PC-3 (cell line): ENCODE results near the gene GNG4. TPM values are rescaled to one million over a fixed set of nuclear protein-coding genes. Genes with fewer than 3 reads are reported as not detected.

Experiments used
- ATAC-seq: fragments of 200-7000 bp; cut with Tn5 transposase; 2 replicates; pipeline ENCODE4 v1.9.1; 2020; ENCODE audit warnings: mild to moderate bottlenecking, moderate library complexity
- BruUV-seq: library from RNA; stranded (reverse); fragments of 400-500 nt; replicated peaks from 2 replicates; lab custom pipeline; 2021; lab: Mats Ljungman, UMichigan
- CTCF ChIA-PET: fragments of 300-600 bp; sonication (Branson Sonifier 250); formaldehyde crosslinking; loops from one replicate; lab custom pipeline; 2022; ENCODE audit warnings: antibody characterized with exemption; lab: Charles Lee
- POLR2A ChIA-PET: fragments of 300-600 bp; sonication (Branson Sonifier 250); formaldehyde crosslinking; loops from one replicate; lab custom pipeline; 2022; ENCODE audit warnings: antibody characterized with exemption; ENCODE audit not compliant: unreplicated experiment; lab: Charles Lee
- DNase-seq: peaks from one replicate; pipeline ENCODE4 v3.0.0-alpha.2; 2015
- H2AFZ ChIP-seq: fragments of 300-600 bp; sonication (generic); 2 replicates; pipeline ENCODE4 v1.6.0; 2016; ENCODE audit warnings: antibody characterized with exemption, low read length
- H3F3A ChIP-seq: fragments of 300-600 bp; sonication (generic); one replicate; pipeline ENCODE4 v1.6.0; 2017; ENCODE audit warnings: antibody characterized with exemption, low read length, control low read depth, mild to moderate bottlenecking; ENCODE audit not compliant: unreplicated experiment
- H3K27ac ChIP-seq: fragments of 300-600 bp; sonication (generic); 2 replicates; pipeline ENCODE4 v1.5.1; 2016; ENCODE audit warnings: mild to moderate bottlenecking, low read length
- H3K27me3 ChIP-seq: fragments of 300-600 bp; sonication (generic); 2 replicates; pipeline ENCODE4 v1.6.1; 2016; ENCODE audit warnings: low read length, mixed read lengths
- H3K36me3 ChIP-seq: fragments of 300-600 bp; sonication (generic); 2 replicates; pipeline ENCODE4 v1.6.1; 2016; ENCODE audit warnings: low read depth, mixed run types, low read length, mixed read lengths
- H3K4me1 ChIP-seq: fragments of 300-600 bp; sonication (generic); 2 replicates; pipeline ENCODE4 v1.5.1; 2016; ENCODE audit warnings: low read length; ENCODE audit not compliant: insufficient read depth
- H3K4me2 ChIP-seq: fragments of 300-600 bp; sonication (generic); 2 replicates; pipeline ENCODE4 v1.6.0; 2016; ENCODE audit warnings: low read length
- H3K4me3 ChIP-seq: fragments of 300-600 bp; sonication (generic); 2 replicates; pipeline ENCODE4 v1.5.1; 2016; ENCODE audit warnings: mild to moderate bottlenecking, low read length, mixed read lengths
- H3K79me2 ChIP-seq: fragments of 300-600 bp; sonication (generic); 2 replicates; pipeline ENCODE4 v1.6.1; 2017; ENCODE audit warnings: low read length, mixed read lengths
- H3K9ac ChIP-seq: fragments of 300-600 bp; sonication (generic); 2 replicates; pipeline ENCODE4 v1.6.0; 2016; ENCODE audit warnings: mild to moderate bottlenecking, low read length
- H3K9me2 ChIP-seq: fragments of 300-600 bp; sonication (generic); replicated peaks from 2 replicates; pipeline ENCODE4 v1.6.1; 2016; ENCODE audit warnings: mixed run types, low read length, mixed read lengths
- H3K9me3 ChIP-seq: fragments of 300-600 bp; sonication (generic); 2 replicates; pipeline ENCODE4 v1.6.1; 2016; ENCODE audit warnings: low read length, mixed read lengths
- H4K20me1 ChIP-seq: fragments of 300-600 bp; sonication (generic); 2 replicates; pipeline ENCODE4 v1.6.1; 2016; ENCODE audit warnings: low read length, mixed read lengths
- CTCF ChIP-seq: fragments of 300-600 bp; sonication (generic); conservative IDR thresholded peaks from 2 replicates; pipeline ENCODE4 v1.5.1; 2017; ENCODE audit warnings: antibody characterized with exemption, low read depth, mild to moderate bottlenecking, low read length
- EZH2 ChIP-seq: fragments of 300-600 bp; sonication (generic); IDR thresholded peaks from one replicate; pipeline ENCODE4 v1.6.1; 2017; ENCODE audit warnings: antibody characterized with exemption, mild to moderate bottlenecking, low read length; ENCODE audit not compliant: unreplicated experiment
- EZH2phosphoT487 ChIP-seq: fragments of 300-600 bp; sonication (generic); IDR thresholded peaks from 2 replicates; pipeline ENCODE4 v1.6.1; 2018; ENCODE audit warnings: mild to moderate bottlenecking, antibody characterized with exemption, low read length, borderline replicate concordance
- intact Hi-C: fragments of 100-400 bp; cut with micrococcal nuclease; formaldehyde crosslinking; loops from 2 replicates; pipeline ENCODE4 v1.9.0; 2023
- total RNA-seq: library from RNA; depleted of rRNA; stranded (reverse); fragments of >200 nt; gene quantifications from 2 replicates; pipeline ENCODE4 v1.2.3, GENCODE V29; 2014

The GNG4 gene
- total RNA-seq, 1 experiment from 2014 or later, result 0.80 TPM

GRCh38 chr1:235516862-235517446 is 132.6 kb downstream of the GNG4 start:
- Histone ChIP-seq H3F3A (no peaks in the 10 kb centered on the region), H3K4me2 (no peak overlapping the region), H3K9me3 (no peaks in the 10 kb centered on the region), H3K4me1 (no peaks in the 10 kb centered on the region), H3K27ac (no peak overlapping the region), H3K9me2 (no peaks in the 10 kb centered on the region), H2AFZ (no peak overlapping the region), H3K9ac (no peak overlapping the region), H4K20me1 (no peaks in the 10 kb centered on the region), H3K36me3 (no peaks in the 10 kb centered on the region), H3K27me3 (no peaks in the 10 kb centered on the region), H3K4me3 (no peak overlapping the region), H3K79me2 (no peaks in the 10 kb centered on the region)
- ATAC-seq (no peak), DNase-seq (no peak)
- no TSS peak for BruUV-seq
- ChIA-PET POLR2A (no interaction called here), CTCF (no interaction called here)
- intact Hi-C loops, result no loop called here
- TF ChIP-seq EZH2phosphoT487 (no peak), CTCF (no peak), EZH2 (no peak)

- Histone ChIP-seq H3K4me1 (no peaks in the 10 kb centered on the region), H2AFZ (no peak overlapping the region), H3K36me3 (no peaks in the 10 kb centered on the region), H3K4me3 (no peak overlapping the region), H3F3A (no peaks in the 10 kb centered on the region), H3K9me3 (no peaks in the 10 kb centered on the region), H3K9me2 (no peaks in the 10 kb centered on the region), H4K20me1 (no peaks in the 10 kb centered on the region), H3K79me2 (no peaks in the 10 kb centered on the region), H3K27me3 (no peaks in the 10 kb centered on the region), H3K27ac (no peak overlapping the region), H3K4me2 (no peak overlapping the region), H3K9ac (no peak overlapping the region)
- TF ChIP-seq EZH2 (no peak), CTCF (no peak), EZH2phosphoT487 (no peak)
- DNase-seq (no peak), ATAC-seq (no peak)
- intact Hi-C loops, result loop anchor here (2.0 kb wide), 2 partner anchors 267 to 455 kb away; no protein-coding TSS in a partner anchor
- ChIA-PET CTCF (no interaction called here), POLR2A (no interaction called here)
- no TSS peak for BruUV-seq
These were observed 133.6 kb downstream of the GNG4 start for GRCh38 chr1:235515844-235516512.
